Measurements from ENCODE around the gene OR4S1.
A peak's percentile ranks its signal among the peaks of the same experiment; 100 is the strongest.
"Not testable (repeated sequence)": the region's sequence is repeated elsewhere in the genome, so short reads cannot be mapped to it uniquely, and the experiment has no call there.

The OR4S1 gene, protein sequence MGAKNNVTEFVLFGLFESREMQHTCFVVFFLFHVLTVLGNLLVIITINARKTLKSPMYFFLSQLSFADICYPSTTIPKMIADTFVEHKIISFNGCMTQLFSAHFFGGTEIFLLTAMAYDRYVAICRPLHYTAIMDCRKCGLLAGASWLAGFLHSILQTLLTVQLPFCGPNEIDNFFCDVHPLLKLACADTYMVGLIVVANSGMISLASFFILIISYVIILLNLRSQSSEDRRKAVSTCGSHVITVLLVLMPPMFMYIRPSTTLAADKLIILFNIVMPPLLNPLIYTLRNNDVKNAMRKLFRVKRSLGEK

DNA sequence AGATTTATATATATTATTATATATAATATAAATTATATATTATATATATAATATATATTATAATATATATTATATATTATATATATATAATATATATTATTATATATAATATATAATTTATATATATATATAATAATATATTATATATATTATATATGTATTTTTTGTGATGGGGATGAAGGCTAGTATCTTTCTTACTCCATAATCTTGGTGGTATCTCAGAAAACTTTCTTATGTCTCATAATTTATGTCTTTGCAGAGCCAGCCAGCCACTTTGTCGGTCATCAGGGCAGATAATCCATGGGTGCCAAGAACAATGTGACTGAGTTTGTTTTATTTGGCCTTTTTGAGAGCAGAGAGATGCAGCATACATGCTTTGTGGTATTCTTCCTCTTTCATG, at the start of gene OR4S1:
Gene OR4S1, plus strand, starts transcription at position 301 of the 400 bp plus-strand sequence. Its CDS starts 0 bp downstream, at position 301.
- no peak for DNase-seq

DNA sequence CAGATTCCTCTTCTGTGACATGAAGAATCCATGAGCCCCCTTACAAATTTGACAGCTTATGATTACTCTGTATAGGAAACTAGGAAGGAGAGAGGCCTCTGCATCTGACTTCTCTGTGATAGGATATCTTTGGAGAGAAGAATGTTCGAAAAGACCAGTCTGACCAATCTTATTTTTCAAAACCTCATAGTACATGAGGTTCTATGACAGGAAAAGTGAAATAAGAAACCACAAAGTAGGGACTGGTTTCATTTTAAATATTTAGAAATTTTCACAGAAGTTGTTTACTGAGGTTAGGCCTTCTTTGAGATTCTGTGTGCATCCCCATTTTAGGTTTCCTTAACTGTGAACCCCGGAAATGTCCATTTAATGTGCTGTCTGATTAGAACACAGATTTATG, 44.4 kb upstream of the OR4S1 start:
- no peak for DNase-seq

DNA sequence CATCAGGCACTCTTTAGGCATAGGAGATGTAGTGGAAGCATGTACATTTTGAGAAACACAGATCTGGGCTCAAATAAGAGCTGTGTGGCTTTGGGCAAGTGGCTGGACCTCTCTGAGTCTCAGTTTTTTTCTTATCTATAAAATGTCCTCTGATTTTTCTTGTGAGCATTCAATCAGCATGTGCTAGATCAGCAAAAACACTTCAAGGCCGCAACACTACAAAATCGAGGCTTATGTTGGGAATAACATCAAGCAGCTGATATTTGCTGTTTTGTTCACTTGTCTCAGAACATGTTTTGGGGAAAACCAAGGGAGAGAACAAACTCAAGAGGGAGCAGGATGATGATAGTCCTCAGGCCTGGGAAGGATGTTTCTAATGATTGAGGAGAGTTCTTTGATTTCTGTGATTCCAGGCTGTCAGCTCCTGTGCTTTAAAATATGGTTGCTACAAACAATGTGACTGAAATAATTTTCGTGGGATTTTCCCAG, 42.6 kb upstream of the OR4S1 start, which contains the start of gene OR4X1:
Gene OR4X1, plus strand, starts transcription at position 439 of the 489 bp plus-strand sequence. Its CDS starts 0 bp downstream, at position 439.
- no peak for DNase-seq

DNA sequence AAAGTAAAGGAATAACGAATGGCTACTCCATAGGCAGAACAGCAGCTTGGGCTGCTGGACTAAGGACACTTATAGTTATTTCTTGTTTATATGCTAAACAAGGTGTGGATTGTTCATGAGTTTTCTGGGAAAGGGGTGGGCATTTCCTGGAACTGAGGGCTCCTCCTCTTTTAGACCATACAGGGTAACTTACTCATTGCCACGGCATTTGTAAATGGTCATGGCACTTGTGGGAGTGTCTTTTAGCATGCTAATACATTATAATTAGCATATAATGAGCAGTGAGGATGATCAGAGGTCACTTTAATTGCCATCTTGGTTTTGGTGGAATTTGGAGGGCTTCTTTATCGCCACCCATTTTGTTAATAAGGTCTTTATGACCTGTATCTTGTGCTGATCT, 35.4 kb upstream of the OR4S1 start:
- no peak for DNase-seq

DNA sequence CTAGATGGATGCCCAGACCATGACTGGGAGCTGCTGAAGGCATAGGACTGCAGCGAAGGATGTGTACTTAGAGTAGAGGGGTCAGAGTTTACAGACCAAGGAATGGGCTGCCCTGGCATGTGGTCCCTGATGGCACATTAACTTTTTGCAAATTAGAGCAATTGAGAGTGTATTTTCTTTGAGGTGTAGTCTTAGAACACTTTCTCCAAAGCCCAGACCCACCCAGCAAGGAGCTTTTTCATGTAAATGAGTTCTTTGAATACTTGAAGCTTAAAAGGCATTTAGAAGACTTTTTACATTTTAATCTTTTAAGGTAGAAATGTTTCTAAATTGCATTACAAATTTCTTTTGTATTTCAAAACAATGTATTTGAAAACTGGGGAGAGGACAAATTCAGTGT, 33.4 kb upstream of the OR4S1 start:
- no peak for DNase-seq

DNA sequence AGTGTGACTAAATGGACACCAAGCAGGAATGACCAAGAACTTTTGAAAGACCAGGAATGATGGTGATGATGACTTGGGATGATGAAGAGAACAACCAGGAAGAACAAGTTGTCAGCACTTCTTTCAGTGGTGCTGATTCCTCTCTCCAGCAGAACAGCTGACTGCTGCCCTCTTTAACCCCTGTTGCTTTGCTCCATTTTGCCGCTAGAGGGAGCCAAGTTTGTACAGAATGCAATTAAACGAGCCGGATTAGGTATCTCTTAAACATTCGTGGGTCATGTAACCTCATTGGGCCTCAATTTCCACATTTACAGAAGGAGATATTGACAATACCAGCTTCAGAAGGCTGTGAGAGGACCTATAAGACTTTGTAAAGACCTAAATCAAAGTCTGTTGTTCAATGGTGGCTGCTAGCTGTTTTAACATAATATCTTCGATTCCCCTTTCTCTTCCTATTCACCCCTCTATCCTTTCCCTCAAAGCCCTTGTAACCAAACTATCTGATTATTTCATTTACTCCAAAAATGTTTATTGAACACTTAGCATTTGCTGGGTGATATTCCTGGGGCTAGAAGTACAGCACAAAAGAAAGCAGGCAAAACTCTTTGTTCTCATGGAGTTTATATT, 1.9 kb downstream of the OR4S1 start:
- peak; percentile 48 for DNase-seq

DNA sequence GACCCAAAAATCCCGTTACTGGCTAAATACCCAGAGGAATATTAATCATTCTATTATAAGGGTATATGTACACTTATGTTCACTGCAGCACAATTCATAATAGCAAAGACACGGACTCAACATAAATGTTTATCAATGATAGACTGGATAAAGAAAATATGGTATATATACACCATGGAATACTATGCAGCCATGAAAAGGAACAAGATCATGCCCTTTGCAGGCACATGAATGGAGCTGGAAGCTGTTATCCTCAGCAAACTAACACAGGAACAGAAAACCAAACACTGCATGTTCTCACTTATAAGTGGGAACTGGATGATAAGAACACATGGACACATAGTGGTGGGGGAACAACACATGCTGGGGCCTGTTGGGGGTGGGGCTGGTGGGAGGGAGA, 7.6 kb downstream of the OR4S1 start:
- not testable (repeated sequence) for DNase-seq

DNA sequence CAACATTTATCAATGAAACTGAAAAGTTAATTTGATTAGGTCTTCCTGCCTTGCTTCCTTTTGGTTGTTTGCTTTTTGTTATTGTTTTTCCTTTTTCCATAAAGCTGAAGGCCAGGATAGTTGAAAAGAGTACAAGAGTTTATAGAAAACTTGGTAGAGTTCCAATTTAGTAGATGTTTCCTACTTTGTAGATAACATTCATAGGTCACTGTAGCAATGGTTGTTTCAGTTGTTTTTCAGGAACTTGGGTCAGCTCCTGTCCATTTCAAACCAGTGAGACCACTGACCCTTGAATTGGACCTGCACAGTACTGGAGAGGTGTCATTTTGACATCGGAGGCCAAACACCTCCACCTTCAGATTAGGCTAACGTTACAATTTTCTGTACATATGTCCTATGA, 13.8 kb downstream of the OR4S1 start:
- not testable (repeated sequence) for DNase-seq

DNA sequence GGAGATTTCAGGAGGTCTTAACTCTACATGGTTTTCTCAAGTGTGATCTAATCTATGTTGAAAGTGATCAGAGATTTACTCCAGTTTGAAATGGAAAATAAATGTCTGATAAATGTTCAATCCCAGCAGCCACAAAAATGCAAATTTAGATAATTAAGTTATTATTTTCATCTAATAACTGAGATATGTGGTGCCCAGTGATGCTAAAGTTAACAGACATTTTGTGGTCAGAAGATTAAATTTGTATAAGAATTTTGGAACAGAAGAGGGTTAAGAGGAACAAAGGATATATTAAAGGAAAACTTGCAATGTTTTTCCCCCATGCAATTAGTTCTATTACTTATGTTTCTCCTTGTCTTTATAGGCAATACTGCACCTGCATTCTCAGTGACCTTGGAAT, 18.6 kb downstream of the OR4S1 start, which contains the start of gene OR4C3:
Gene OR4C3, plus strand, starts transcription at position 301 of the 400 bp plus-strand sequence. CDS start 102 bp downstream, outside the sequence.
- DNase-seq: not testable (repeated sequence)

DNA sequence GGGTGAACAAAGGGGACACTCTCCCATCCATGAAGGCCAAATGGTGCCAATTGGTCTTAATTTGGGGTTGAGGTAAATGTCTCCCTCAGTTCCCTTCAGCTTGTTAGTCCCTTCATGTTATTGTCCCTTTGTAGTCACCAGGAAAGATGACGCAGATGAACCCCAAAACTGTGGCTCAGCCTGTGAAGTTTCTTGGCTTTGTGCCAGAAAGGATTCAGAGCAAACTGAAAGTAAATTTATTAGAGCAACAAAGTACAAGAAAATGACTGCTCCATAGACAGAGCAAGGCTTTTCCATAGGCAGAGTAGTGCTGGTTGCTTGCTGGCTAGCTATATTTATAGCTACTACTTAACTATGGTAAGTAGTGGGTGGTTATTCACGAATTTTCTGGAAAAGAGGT, 35.4 kb downstream of the OR4S1 start:
- DNase-seq: no peak

DNA sequence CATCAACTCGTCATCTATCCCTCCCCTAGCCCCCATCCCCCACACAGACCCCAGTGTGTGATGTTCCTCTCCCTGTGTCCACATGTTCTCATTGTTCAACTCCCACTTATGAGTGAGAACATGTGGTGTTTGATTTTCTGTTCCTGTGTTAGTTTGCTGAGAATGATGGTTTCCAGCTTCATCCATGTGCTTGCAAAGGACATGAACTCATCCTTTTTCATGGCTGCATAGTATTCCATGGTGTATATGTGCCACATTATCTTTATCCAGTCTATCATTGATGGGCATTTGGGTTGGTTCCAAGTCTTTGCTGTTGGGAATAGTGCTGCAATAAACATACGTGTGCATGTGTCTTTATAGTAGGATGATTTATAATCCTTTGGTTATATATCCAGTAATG, 36.5 kb downstream of the OR4S1 start:
- DNase-seq: not testable (repeated sequence)

DNA sequence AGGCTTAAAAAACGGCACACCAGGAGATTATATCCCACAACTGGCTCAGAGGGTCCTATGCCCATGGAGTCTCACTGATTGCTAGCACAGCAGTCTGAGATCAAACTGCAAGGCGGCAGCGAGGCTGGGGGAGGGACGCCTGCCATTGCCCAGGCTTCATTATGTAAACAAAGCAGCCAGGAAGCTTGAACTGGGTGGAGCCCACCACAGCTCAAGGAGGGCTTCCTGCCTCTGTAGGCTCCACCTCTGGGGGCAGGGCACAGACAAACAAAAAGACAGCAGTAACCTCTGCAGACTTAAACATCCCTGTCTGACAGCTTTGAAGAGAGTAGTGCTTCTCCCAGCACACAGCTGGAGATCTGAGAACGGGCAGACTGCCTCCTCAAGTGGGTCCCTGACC, 40.3 kb downstream of the OR4S1 start:
- peak; percentile 29 for DNase-seq

DNA sequence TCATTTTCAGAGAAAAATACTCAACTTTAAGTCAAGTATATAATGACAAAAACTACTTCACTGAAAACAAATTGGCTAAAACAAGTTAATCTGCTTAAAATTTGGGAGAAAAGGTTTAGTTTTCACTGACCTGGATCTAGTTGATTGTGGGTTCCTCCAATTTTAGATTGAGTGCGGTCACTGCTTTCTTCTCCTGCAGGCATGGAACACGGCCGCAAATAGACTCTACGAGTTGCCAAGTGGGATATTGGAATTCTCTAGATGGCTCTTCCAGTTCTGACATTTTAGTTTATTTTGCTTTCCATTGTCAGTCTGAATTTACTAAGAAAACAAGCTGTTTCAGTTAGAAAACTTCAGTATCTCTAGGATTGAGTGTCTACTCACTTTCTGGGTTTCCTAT, 48.0 kb downstream of the OR4S1 start:
- no peak for DNase-seq

DNA sequence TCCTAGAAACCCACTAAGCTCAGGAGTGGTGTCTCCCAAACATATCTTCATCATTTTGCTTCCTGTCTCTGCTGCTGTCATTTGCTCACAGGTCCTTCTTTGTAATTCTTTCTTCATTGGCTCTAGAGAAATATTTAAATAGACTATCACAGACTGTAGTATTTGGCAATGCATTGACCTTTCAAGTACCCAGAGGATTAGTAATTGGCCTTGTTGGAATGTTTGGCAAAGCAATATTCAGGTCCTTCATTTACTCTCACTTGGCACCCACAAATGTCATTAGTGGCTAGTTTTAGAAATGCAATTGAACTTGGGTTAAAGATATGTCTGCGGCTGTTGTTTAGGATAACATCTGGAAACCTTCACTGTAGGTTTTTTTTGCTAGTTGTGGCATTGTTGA, 48.7 kb downstream of the OR4S1 start:
- no peak for DNase-seq

All from activated effector memory CD4-positive, alpha-beta T cell treated with Interleukin-2 at 50 U/mL for 16 hours (primary cell).